Measurements from ENCODE around the gene NBDY.
"Not testable (repeated sequence)": the region's sequence is repeated elsewhere in the genome, so short reads cannot be mapped to it uniquely, and the experiment has no call there.

Gene NBDY

GRCh38 chrX:56729152-56729850, at the start of gene NBDY:
Gene NBDY (plus strand): TSS chrX:56729243. CDS start chrX:56729354, 111 bp downstream.
- H3K36me3 Mint-ChIP-seq (ENCODE audit: low read depth): peaks cover under 1% of the 10 kb centered on the region
- no peaks in the 10 kb centered on the region for H3K9me3 Mint-ChIP-seq
- no peaks in the 10 kb centered on the region for H3K27me3 Mint-ChIP-seq
- H3K27ac Mint-ChIP-seq: peak within 1 kb of the TSS; percentile 85
- peak within 1 kb of the TSS; percentile 92 for H3K4me3 Mint-ChIP-seq
- H3K4me1 Mint-ChIP-seq (ENCODE audit: low read depth): peaks cover 34% of the 10 kb centered on the region

GRCh38 chrX:56704530-56704929, 24.5 kb upstream of the NBDY start:
- H3K4me3 Mint-ChIP-seq; H3K27me3 Mint-ChIP-seq; H3K27ac Mint-ChIP-seq; H3K36me3 Mint-ChIP-seq (ENCODE audit: low read depth); H3K4me1 Mint-ChIP-seq (ENCODE audit: low read depth); H3K9me3 Mint-ChIP-seq: not testable (repeated sequence)

- Mint-ChIP-seq H3K36me3 (ENCODE audit: low read depth) (no peaks in the 10 kb centered on the region), H3K4me1 (ENCODE audit: low read depth) (peaks cover 19% of the 10 kb centered on the region), H3K27me3 (no peaks in the 10 kb centered on the region), H3K27ac (no peak overlapping the region), H3K4me3 (no peak overlapping the region), H3K9me3 (no peaks in the 10 kb centered on the region)
Measured at GRCh38 chrX:56726605-56727004, 2.4 kb upstream of the NBDY start.

GRCh38 chrX:56727531-56727930, 1.5 kb upstream of the NBDY start:
- peaks cover 25% of the 10 kb centered on the region for H3K4me1 Mint-ChIP-seq (ENCODE audit: low read depth)
- no peaks in the 10 kb centered on the region for H3K27me3 Mint-ChIP-seq
- no peak overlapping the region for H3K4me3 Mint-ChIP-seq
- H3K9me3 Mint-ChIP-seq: no peaks in the 10 kb centered on the region
- H3K36me3 Mint-ChIP-seq (ENCODE audit: low read depth): no peaks in the 10 kb centered on the region
- H3K27ac Mint-ChIP-seq: no peak overlapping the region

GRCh38 chrX:56728321-56728720, 722 bp upstream of the NBDY start:
- Mint-ChIP-seq H3K27ac (peak overlapping the region; percentile 26), H3K27me3 (no peaks in the 10 kb centered on the region), H3K9me3 (no peaks in the 10 kb centered on the region), H3K4me3 (peak overlapping the region; percentile 41), H3K4me1 (ENCODE audit: low read depth) (peaks cover 29% of the 10 kb centered on the region), H3K36me3 (ENCODE audit: low read depth) (no peaks in the 10 kb centered on the region)

- H3K4me3 Mint-ChIP-seq: peak overlapping the region; percentile 92
- no peaks in the 10 kb centered on the region for H3K36me3 Mint-ChIP-seq (ENCODE audit: low read depth)
- H3K9me3 Mint-ChIP-seq: no peaks in the 10 kb centered on the region
- H3K4me1 Mint-ChIP-seq (ENCODE audit: low read depth): peaks cover 34% of the 10 kb centered on the region
- no peaks in the 10 kb centered on the region for H3K27me3 Mint-ChIP-seq
- H3K27ac Mint-ChIP-seq: peak overlapping the region; percentile 85
Measured at GRCh38 chrX:56728752-56729151, 291 bp upstream of the NBDY start.

GRCh38 chrX:56733459-56734046, 4.5 kb downstream of the NBDY start:
- no peaks in the 10 kb centered on the region for H3K9me3 Mint-ChIP-seq
- H3K27me3 Mint-ChIP-seq: no peaks in the 10 kb centered on the region
- peaks cover 32% of the 10 kb centered on the region for H3K4me1 Mint-ChIP-seq (ENCODE audit: low read depth)
- H3K36me3 Mint-ChIP-seq (ENCODE audit: low read depth): peaks cover 24% of the 10 kb centered on the region
- H3K4me3 Mint-ChIP-seq: no peak overlapping the region
- no peak overlapping the region for H3K27ac Mint-ChIP-seq

GRCh38 chrX:56736219-56736618, 7.2 kb downstream of the NBDY start:
- Mint-ChIP-seq H3K27me3 (no peaks in the 10 kb centered on the region), H3K27ac (no peak overlapping the region), H3K4me1 (ENCODE audit: low read depth) (peaks cover 39% of the 10 kb centered on the region), H3K36me3 (ENCODE audit: low read depth) (peaks cover 37% of the 10 kb centered on the region), H3K9me3 (peaks cover 4% of the 10 kb centered on the region), H3K4me3 (no peak overlapping the region)

GRCh38 chrX:56738670-56739069, 9.6 kb downstream of the NBDY start:
- Mint-ChIP-seq H3K36me3 (ENCODE audit: low read depth) (peaks cover 59% of the 10 kb centered on the region), H3K27me3 (no peaks in the 10 kb centered on the region), H3K9me3 (peaks cover 4% of the 10 kb centered on the region), H3K4me1 (ENCODE audit: low read depth) (peaks cover 46% of the 10 kb centered on the region), H3K4me3 (no peak overlapping the region), H3K27ac (no peak overlapping the region)

- peaks cover 4% of the 10 kb centered on the region for H3K9me3 Mint-ChIP-seq
- H3K36me3 Mint-ChIP-seq (ENCODE audit: low read depth): peaks cover 47% of the 10 kb centered on the region
Measured at GRCh38 chrX:56744996-56745395, 16.0 kb downstream of the NBDY start.

GRCh38 chrX:56746996-56747395, 18.0 kb downstream of the NBDY start:
- H3K27me3 Mint-ChIP-seq: no peaks in the 10 kb centered on the region
- H3K9me3 Mint-ChIP-seq: no peaks in the 10 kb centered on the region
- peaks cover 54% of the 10 kb centered on the region for H3K4me1 Mint-ChIP-seq (ENCODE audit: low read depth)
- peaks cover 34% of the 10 kb centered on the region for H3K36me3 Mint-ChIP-seq (ENCODE audit: low read depth)
- no peak overlapping the region for H3K27ac Mint-ChIP-seq
- no peak overlapping the region for H3K4me3 Mint-ChIP-seq

More at GRCh38 chrX:56744996-56745395, 16.0 kb downstream of the NBDY start:
- no peaks in the 10 kb centered on the region for H3K27me3 Mint-ChIP-seq
- peak overlapping the region; percentile 38 for H3K27ac Mint-ChIP-seq
- H3K4me1 Mint-ChIP-seq (ENCODE audit: low read depth): peaks cover 58% of the 10 kb centered on the region
- H3K4me3 Mint-ChIP-seq: no peak overlapping the region

- no peaks in the 10 kb centered on the region for H3K27me3 Mint-ChIP-seq
- no peak overlapping the region for H3K4me3 Mint-ChIP-seq
- H3K9me3 Mint-ChIP-seq: no peaks in the 10 kb centered on the region
- no peak overlapping the region for H3K27ac Mint-ChIP-seq
- H3K36me3 Mint-ChIP-seq (ENCODE audit: low read depth): peaks cover 34% of the 10 kb centered on the region
- peaks cover 39% of the 10 kb centered on the region for H3K4me1 Mint-ChIP-seq (ENCODE audit: low read depth)
Measured at GRCh38 chrX:56751071-56751470, 22.0 kb downstream of the NBDY start.

GRCh38 chrX:56757327-56757726, 28.3 kb downstream of the NBDY start:
- Mint-ChIP-seq H3K27ac (no peak overlapping the region), H3K4me3 (no peak overlapping the region), H3K9me3 (no peaks in the 10 kb centered on the region), H3K27me3 (no peaks in the 10 kb centered on the region), H3K36me3 (ENCODE audit: low read depth) (peaks cover 21% of the 10 kb centered on the region), H3K4me1 (ENCODE audit: low read depth) (peaks cover 31% of the 10 kb centered on the region)

GRCh38 chrX:56758456-56758855, 29.4 kb downstream of the NBDY start:
- H3K27ac Mint-ChIP-seq: no peak overlapping the region
- peaks cover 34% of the 10 kb centered on the region for H3K4me1 Mint-ChIP-seq (ENCODE audit: low read depth)
- no peaks in the 10 kb centered on the region for H3K9me3 Mint-ChIP-seq

GRCh38 chrX:56759736-56760409, 30.8 kb downstream of the NBDY start:
- H3K27me3 Mint-ChIP-seq: no peaks in the 10 kb centered on the region

More at GRCh38 chrX:56758456-56758855, 29.4 kb downstream of the NBDY start:
- Mint-ChIP-seq H3K27me3 (no peaks in the 10 kb centered on the region), H3K36me3 (ENCODE audit: low read depth) (peaks cover 18% of the 10 kb centered on the region), H3K4me3 (no peak overlapping the region)

More at GRCh38 chrX:56759736-56760409, 30.8 kb downstream of the NBDY start:
- H3K36me3 Mint-ChIP-seq (ENCODE audit: low read depth): peaks cover 5% of the 10 kb centered on the region
- no peaks in the 10 kb centered on the region for H3K9me3 Mint-ChIP-seq
- H3K4me3 Mint-ChIP-seq: no peak overlapping the region
- H3K4me1 Mint-ChIP-seq (ENCODE audit: low read depth): peaks cover 39% of the 10 kb centered on the region
- no peak overlapping the region for H3K27ac Mint-ChIP-seq
